Mesothelial cell of epicardium (in vitro differentiated cells): ENCODE results near the gene NR6A1. TPM values are rescaled to one million over a fixed set of nuclear protein-coding genes. Genes with fewer than 3 reads are reported as not detected.

Experiments
- DNase-seq, 2 experiments: peaks; one replicate each; pipeline ENCODE4 v3.0.0; 2021; ENCODE audit warnings: low spot score in 2 of 2; ENCODE audit not compliant: unreplicated experiment in 2 of 2
- H3K27ac Mint-ChIP-seq: 2 replicates; pipeline ENCODE4 v1.8.0; 2021; ENCODE audit warnings: mixed read lengths
- H3K27me3 Mint-ChIP-seq: 2 replicates; pipeline ENCODE4 v1.8.0; 2021; ENCODE audit warnings: low read depth, mixed read lengths
- H3K36me3 Mint-ChIP-seq: 2 replicates; pipeline ENCODE4 v1.8.0; 2021; ENCODE audit warnings: mixed read lengths
- H3K4me1 Mint-ChIP-seq: 2 replicates; pipeline ENCODE4 v1.8.0; 2021; ENCODE audit warnings: mixed read lengths
- H3K4me3 Mint-ChIP-seq: 2 replicates; pipeline ENCODE4 v1.8.0; 2021; ENCODE audit warnings: mild to moderate bottlenecking, moderate library complexity, mixed read lengths
- H3K9me3 Mint-ChIP-seq: 2 replicates; pipeline ENCODE4 v1.8.0; 2021; ENCODE audit warnings: mixed read lengths
- CTCF ChIP-seq: fragments of 200-600 bp; sonication (generic); IDR thresholded peaks from one replicate; pipeline ENCODE4 v1.5.0; 2021; ENCODE audit warnings: antibody characterized with exemption; ENCODE audit not compliant: unreplicated experiment
- total RNA-seq: library from RNA; stranded (reverse); gene quantifications from 3 replicates; pipeline ENCODE4 v1.2.1, GENCODE V29; 2021

The NR6A1 gene
- total RNA-seq, 1 donor from 2014 or later: 5.9 TPM

DNA sequence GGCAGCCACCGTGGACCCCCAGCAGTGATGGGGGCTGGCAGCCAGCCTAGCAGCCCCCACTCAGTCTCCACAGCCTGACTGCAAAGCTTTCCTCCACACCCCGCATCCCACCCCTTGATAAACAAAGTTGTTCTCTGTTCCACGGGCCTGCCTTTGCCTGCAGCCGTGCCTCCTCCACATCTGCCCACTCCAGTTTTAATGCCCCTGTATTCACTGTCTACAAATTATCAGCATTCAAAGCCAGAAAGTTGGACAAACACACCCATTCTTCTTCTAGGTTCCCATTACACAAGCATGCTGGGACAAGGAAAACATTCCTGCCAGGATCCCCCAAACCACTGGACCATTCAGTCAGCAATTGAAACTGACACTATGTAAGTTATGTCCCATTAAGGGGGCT is 240.9 kb downstream of the NR6A1 start:
- Mint-ChIP-seq H3K4me1 (peaks cover 13% of the 10 kb centered on the region), H3K9me3 (no peaks in the 10 kb centered on the region), H3K36me3 (no peaks in the 10 kb centered on the region), H3K27ac (no peak overlapping the region), H3K4me3 (no peak overlapping the region), H3K27me3 (no peaks in the 10 kb centered on the region)
- no peak for TF ChIP-seq CTCF
- no peak for DNase-seq

GRCh38 chr9:124527781-124528180 is 243.3 kb downstream of the NR6A1 start:
- DNase-seq: no peak
- no peak for TF ChIP-seq CTCF
- Mint-ChIP-seq H3K36me3 (no peaks in the 10 kb centered on the region), H3K27me3 (no peaks in the 10 kb centered on the region), H3K4me1 (peaks cover 13% of the 10 kb centered on the region), H3K27ac (no peak overlapping the region), H3K4me3 (no peak overlapping the region), H3K9me3 (no peaks in the 10 kb centered on the region)

DNA sequence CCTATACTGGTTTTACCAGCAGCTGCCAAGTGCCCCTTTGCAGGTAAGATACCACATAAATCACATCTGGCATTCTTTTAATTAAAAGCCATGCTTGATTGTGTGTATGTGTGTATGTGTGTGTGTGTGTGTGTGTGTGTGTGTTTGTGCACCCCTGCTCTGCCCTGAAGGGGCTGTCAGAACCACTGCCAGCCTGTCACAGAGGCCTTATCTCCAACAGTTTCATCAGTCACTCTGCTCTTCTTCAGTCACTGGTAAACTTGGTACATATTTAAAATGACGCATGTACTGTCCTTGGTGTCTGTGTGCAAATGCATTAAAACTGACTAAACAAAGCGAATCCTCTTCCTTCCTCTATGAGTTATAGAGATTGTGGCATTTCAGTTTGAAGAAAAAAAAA is 244.9 kb downstream of the NR6A1 start:
- Mint-ChIP-seq H3K4me1 (peaks cover 13% of the 10 kb centered on the region), H3K27ac (no peak overlapping the region), H3K4me3 (no peak overlapping the region), H3K9me3 (no peaks in the 10 kb centered on the region), H3K27me3 (no peaks in the 10 kb centered on the region), H3K36me3 (no peaks in the 10 kb centered on the region)
- TF ChIP-seq CTCF: no peak
- no peak for DNase-seq

GRCh38 chr9:124522121-124523098 is 248.7 kb downstream of the NR6A1 start:
- no peak for DNase-seq
- no peak for TF ChIP-seq CTCF
- Mint-ChIP-seq H3K27ac (no peak overlapping the region), H3K36me3 (peaks cover 9% of the 10 kb centered on the region), H3K4me1 (peaks cover 9% of the 10 kb centered on the region), H3K4me3 (no peak overlapping the region), H3K9me3 (no peaks in the 10 kb centered on the region), H3K27me3 (no peaks in the 10 kb centered on the region)

GRCh38 chr9:124521142-124521541 is 250.0 kb downstream of the NR6A1 start:
- no peak for TF ChIP-seq CTCF
- H3K27me3 Mint-ChIP-seq: no peaks in the 10 kb centered on the region
- no peak for DNase-seq
- H3K4me3 Mint-ChIP-seq: no peak overlapping the region
- no peak overlapping the region for H3K27ac Mint-ChIP-seq
- H3K9me3 Mint-ChIP-seq: no peaks in the 10 kb centered on the region
- peaks cover 9% of the 10 kb centered on the region for H3K36me3 Mint-ChIP-seq
- peaks cover 5% of the 10 kb centered on the region for H3K4me1 Mint-ChIP-seq
